H1 (cell line): ENCODE measurements around the gene ADPRHL1. TPM values are rescaled to one million over a fixed set of nuclear protein-coding genes. Genes with fewer than 3 reads are reported as not detected.

Source experiments
- CTCF ChIA-PET: fragments of 300-600 bp; sonication (Branson Sonifier 250); formaldehyde crosslinking; loops from one replicate; lab custom pipeline; 2021; ENCODE audit not compliant: partially characterized antibody; lab: Charles Lee
- POLR2A ChIA-PET: fragments of 300-600 bp; sonication (Branson Sonifier 250); formaldehyde crosslinking; loops from one replicate; lab custom pipeline; 2021; ENCODE audit warnings: inconsistent platforms; ENCODE audit not compliant: partially characterized antibody; lab: Charles Lee
- DNase-seq, 2 experiments: peaks; one replicate each; pipeline versions ENCODE4 v3.0.0 to v3.0.0-alpha.2; 2010 to 2022; ENCODE audit warnings: low spot score in 2 of 2, low read depth in 1 of 2, mixed read lengths in 1 of 2
- FAIRE-seq: peaks from 2 replicates; lab custom pipeline; 2011; peaks lifted over from hg19 to GRCh38; lab: Jason Lieb, UNC
- H2AFZ ChIP-seq: 2 replicates; pipeline ENCODE4 v1.8.1; 2012; ENCODE audit warnings: low read length, inconsistent platforms
- H2AK5ac ChIP-seq: 2 replicates; pipeline ENCODE4 v1.6.1; 2013; ENCODE audit warnings: low read depth, low read length
- H2BK120ac ChIP-seq: replicated peaks from 2 replicates; pipeline ENCODE3; 2013; ENCODE audit warnings: low read depth, low read length, inconsistent platforms
- H2BK12ac ChIP-seq: 2 replicates; pipeline ENCODE4 v1.6.1; 2013; ENCODE audit warnings: low read depth, low read length
- H2BK15ac ChIP-seq: 2 replicates; pipeline ENCODE4 v1.6.1; 2013; ENCODE audit warnings: low read length
- H2BK20ac ChIP-seq: 2 replicates; pipeline ENCODE4 v1.6.1; 2013; ENCODE audit warnings: low read length
- H2BK5ac ChIP-seq: 2 replicates; pipeline ENCODE4 v1.6.1; 2013; ENCODE audit warnings: low read depth, low read length
- H3K14ac ChIP-seq: 2 replicates; pipeline ENCODE4 v1.6.1; 2013; ENCODE audit warnings: inconsistent platforms; ENCODE audit not compliant: insufficient read length
- H3K18ac ChIP-seq: 2 replicates; pipeline ENCODE4 v1.6.1; 2013; ENCODE audit warnings: low read length; ENCODE audit errors: extremely low read depth
- H3K23ac ChIP-seq: 2 replicates; pipeline ENCODE4 v1.6.1; 2013; ENCODE audit warnings: inconsistent platforms; ENCODE audit not compliant: insufficient read length
- H3K23me2 ChIP-seq: 2 replicates; pipeline ENCODE4 v1.6.1; 2013; ENCODE audit warnings: low read depth, low read length
- H3K27ac ChIP-seq: 2 replicates; pipeline ENCODE4 v1.6.1; 2011; ENCODE audit warnings: low read depth, low read length, inconsistent platforms
- H3K27me3 ChIP-seq, 4 experiments: replicated peaks in 1 of 4; 1 replicate in 1 of 4; 2 replicates in 3 of 4; pipeline versions ENCODE4 v1.6.1 to v1.8.1; 2011 to 2013; ENCODE audit warnings: low read length in 3 of 4, mild to moderate bottlenecking in 3 of 4, inconsistent platforms in 2 of 4, mixed read lengths in 2 of 4, moderate library complexity in 1 of 4; ENCODE audit not compliant: control insufficient read depth in 3 of 4, insufficient read depth in 3 of 4; ENCODE audit errors: extremely low read depth in 1 of 4
- H3K36me3 ChIP-seq, 4 experiments: 2 replicates each; pipeline versions ENCODE4 v1.6.1 to v1.8.1; 2011 to 2013; ENCODE audit warnings: mild to moderate bottlenecking in 4 of 4, low read length in 3 of 4, moderate library complexity in 2 of 4, control low read depth in 1 of 4, inconsistent platforms in 1 of 4; ENCODE audit not compliant: insufficient read depth in 4 of 4, control insufficient read depth in 2 of 4
- H3K4ac ChIP-seq: replicated peaks from 2 replicates; pipeline ENCODE3; 2013; ENCODE audit warnings: low read length, low read depth, mixed read lengths, inconsistent platforms; ENCODE audit not compliant: insufficient read length
- H3K4me1 ChIP-seq, 4 experiments: replicated peaks in 1 of 4; 1 replicate in 1 of 4; 2 replicates in 3 of 4; pipeline versions ENCODE4 v1.6.1 to v1.8.1; 2011 to 2013; ENCODE audit warnings: low read length in 3 of 4, inconsistent platforms in 2 of 4, mixed read lengths in 1 of 4; ENCODE audit not compliant: insufficient read depth in 4 of 4, control insufficient read depth in 3 of 4
- H3K4me2 ChIP-seq, 2 experiments: 2 replicates each; pipeline versions ENCODE4 v1.6.1 to v1.8.1; 2011 to 2013; ENCODE audit warnings: low read depth in 2 of 2, low read length in 2 of 2, control low read depth in 1 of 2, inconsistent platforms in 1 of 2, mild to moderate bottlenecking in 1 of 2; ENCODE audit not compliant: insufficient read depth in 1 of 2
- H3K4me3 ChIP-seq, 4 experiments: fragments of 200-600, 300-600 bp in 1 of 4; sonication (generic), shearing (Covaris generic), sonication (Bioruptor Twin) in 1 of 4; 2 replicates each; pipeline versions ENCODE4 v1.5.1 to v1.8.1; 2011 to 2016; ENCODE audit warnings: low read length in 4 of 4, low read depth in 3 of 4, control low read depth in 2 of 4, inconsistent platforms in 2 of 4, mild to moderate bottlenecking in 2 of 4, mixed read lengths in 1 of 4, moderate library complexity in 1 of 4; ENCODE audit not compliant: insufficient read depth in 2 of 4; ENCODE audit errors: extremely low read depth in 1 of 4
- H3K56ac ChIP-seq: replicated peaks from 2 replicates; pipeline ENCODE3; 2013; ENCODE audit warnings: low read depth, mild to moderate bottlenecking, mixed read lengths, low read length, inconsistent platforms; ENCODE audit not compliant: insufficient read length
- H3K79me1 ChIP-seq: 2 replicates; pipeline ENCODE4 v1.6.1; 2013; ENCODE audit warnings: low read depth, low read length, control low read depth
- H3K79me2 ChIP-seq, 2 experiments: 2 replicates each; pipeline versions ENCODE4 v1.6.1 to v1.8.1; 2012 to 2013; ENCODE audit warnings: low read length in 2 of 2, mild to moderate bottlenecking in 2 of 2, inconsistent platforms in 1 of 2; ENCODE audit not compliant: insufficient read depth in 2 of 2, control insufficient read depth in 1 of 2
- H3K9ac ChIP-seq, 4 experiments: replicated peaks in 1 of 4; 1 replicate in 1 of 4; 2 replicates in 3 of 4; pipeline versions ENCODE4 v1.6.1 to v1.8.1; 2011 to 2013; ENCODE audit warnings: low read depth in 3 of 4, low read length in 3 of 4, control low read depth in 2 of 4, mild to moderate bottlenecking in 2 of 4, moderate library complexity in 2 of 4, inconsistent platforms in 1 of 4; ENCODE audit errors: extremely low read depth in 1 of 4
- H3K9me3 ChIP-seq, 2 experiments: 2 replicates each; pipeline versions ENCODE4 v1.6.1 to v1.8.1; 2012 to 2013; ENCODE audit warnings: mild to moderate bottlenecking in 2 of 2, moderate library complexity in 2 of 2, control low read depth in 1 of 2, inconsistent platforms in 1 of 2, low read depth in 1 of 2, low read length in 1 of 2, mixed read lengths in 1 of 2; ENCODE audit not compliant: insufficient read depth in 2 of 2
- H4K20me1 ChIP-seq, 2 experiments: replicated peaks in 1 of 2; 2 replicates each; pipeline versions ENCODE3 to v1.8.1; 2011 to 2013; ENCODE audit warnings: inconsistent platforms in 2 of 2, low read length in 2 of 2, mild to moderate bottlenecking in 1 of 2; ENCODE audit not compliant: insufficient read depth in 2 of 2, control insufficient read depth in 1 of 2
- H4K5ac ChIP-seq: 2 replicates; pipeline ENCODE4 v1.6.1; 2013; ENCODE audit warnings: low read length, low read depth, mixed read lengths, inconsistent platforms; ENCODE audit not compliant: insufficient read length
- H4K8ac ChIP-seq: 2 replicates; pipeline ENCODE4 v1.8.0; 2013; ENCODE audit warnings: mild to moderate bottlenecking, moderate library complexity, low read length, inconsistent platforms; ENCODE audit not compliant: insufficient read depth; ENCODE audit errors: extremely low read depth
- H4K91ac ChIP-seq: replicated peaks from 2 replicates; pipeline ENCODE3; 2013; ENCODE audit warnings: low read length, mixed read lengths, inconsistent platforms; ENCODE audit not compliant: insufficient read length
- FOSL1 ChIP-seq: IDR thresholded peaks from 2 replicates; pipeline ENCODE4 v1.6.1; 2011; ENCODE audit warnings: mild to moderate bottlenecking, low read depth, low read length, moderate library complexity; ENCODE audit not compliant: insufficient read depth
- JUND ChIP-seq: IDR thresholded peaks from 2 replicates; pipeline ENCODE4 v1.6.1; 2011; ENCODE audit warnings: mild to moderate bottlenecking, improper control_type of control experiment, low read length
- NRF1 ChIP-seq: IDR thresholded peaks from 2 replicates; pipeline ENCODE4 v1.6.1; 2011; ENCODE audit warnings: mild to moderate bottlenecking, low read depth, low read length, improper control_type of control experiment
- RFX5 ChIP-seq: IDR thresholded peaks from 2 replicates; pipeline ENCODE4 v1.6.1; 2011; ENCODE audit warnings: low read depth, low read length, improper control_type of control experiment, borderline replicate concordance
- SIX5 ChIP-seq: IDR thresholded peaks from 2 replicates; pipeline ENCODE4 v1.6.1; 2011; ENCODE audit warnings: mild to moderate bottlenecking, low read depth, low read length
- SRF ChIP-seq: IDR thresholded peaks from 2 replicates; pipeline ENCODE4 v1.6.1; 2011; ENCODE audit warnings: mild to moderate bottlenecking, low read depth, low read length, moderate library complexity
- TAF7 ChIP-seq: optimal IDR thresholded peaks from 2 replicates; pipeline ENCODE3; 2011; ENCODE audit warnings: low read depth, mild to moderate bottlenecking, inconsistent platforms, low read length, moderate library complexity, borderline replicate concordance
- TCF12 ChIP-seq: IDR thresholded peaks from 2 replicates; pipeline ENCODE4 v1.6.1; 2011; ENCODE audit warnings: low read depth, mild to moderate bottlenecking, low read length
- WGBS, 2 experiments: shearing (Covaris generic) in 1 of 2; methylation state at CpG; one replicate each; pipeline versions ENCODE4 v1.1.6 to v1.1.7; 2013 to 2015; ENCODE audit warnings: low lambda C conversion rate in 2 of 2, mixed read lengths in 2 of 2, inconsistent platforms in 1 of 2, low coverage in 1 of 2, missing lambda C conversion rate in 1 of 2; ENCODE audit not compliant: insufficient replicate concordance in 2 of 2, insufficient coverage in 1 of 2, insufficient read length in 1 of 2; ENCODE audit errors: extremely low coverage in 1 of 2, missing lambda C conversion rate in 1 of 2; 5-methylcytosine and 5-hydroxymethylcytosine counted together
- polyA plus RNA-seq, 7 experiments: library from polyadenylated mRNA; depleted of rRNA in 3 of 7; stranded (reverse) in 5 of 7; unstranded in 2 of 7; fragments of >200 nt in 5 of 7; fragments of 200-250 nt in 2 of 7; gene quantifications; 1 replicate in 5 of 7; 2 replicates in 1 of 7; 4 replicates in 1 of 7; pipeline versions ENCODE4 v1.2.1 to v1.2.3, GENCODE V29; 2011 to 2013; ENCODE audit warnings: missing spikeins in 2 of 7, mixed read lengths in 2 of 7
- total RNA-seq: library from RNA; stranded (reverse); fragmentation: NEBNext Ultra II Directional; extraction: Animal tissue kit (Norgen Biotek cat#: 25700); gene quantifications from 2 replicates; pipeline ENCODE4 v1.2.1, GENCODE V29; 2021

Gene ADPRHL1
- total and polyA plus RNA-seq, 2 of the 8 experiments (the other 6 are each of a cell fraction or from before 2014, with no cell fraction given), result 0.74 to 1.7 TPM

DNA sequence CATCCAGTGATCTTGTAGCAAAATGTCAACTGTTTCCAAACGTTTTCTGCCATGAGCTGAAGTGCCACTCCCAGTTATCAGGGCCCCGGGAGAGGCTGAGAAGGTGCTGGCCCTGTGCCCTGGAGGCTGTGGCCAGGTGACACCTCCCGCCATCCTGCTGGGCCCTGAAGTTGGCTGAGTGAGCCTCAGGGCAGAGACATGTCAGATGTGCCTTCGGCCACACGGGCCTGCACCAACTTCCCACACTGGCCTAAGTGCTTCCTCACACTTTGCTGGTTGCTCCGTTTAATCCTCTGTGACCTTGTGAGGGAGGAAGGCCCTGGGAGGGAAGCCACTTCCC lies 4.8 kb downstream of the ADPRHL1 start:
- H3K9ac ChIP-seq, result no peak overlapping the region
- WGBS, 2 experiments, result 78% methylated on average over 6 of the region's 6 CpGs; no CpG with 5 or more reads in 1 of the 2 experiments
- H3K56ac ChIP-seq, result no peak overlapping the region
- TF ChIP-seq JUND, result no peak
- TF ChIP-seq RFX5, result no peak
- no peak for TF ChIP-seq FOSL1
- TF ChIP-seq SRF, result no peak
- no peak for TF ChIP-seq TCF12
- no peak for TF ChIP-seq SIX5
- TF ChIP-seq TAF7, result no peak
- TF ChIP-seq NRF1, result no peak
- H3K4me2 ChIP-seq, result no peak overlapping the region
- H4K8ac ChIP-seq, result no peak overlapping the region
- H4K91ac ChIP-seq, result no peak overlapping the region
- H3K36me3 ChIP-seq, result no peaks in the 10 kb centered on the region; a peak in 2 of 8 replicates
- H2AFZ ChIP-seq, result no peak overlapping the region
- peaks cover 0 to 3% of the 10 kb centered on the region in 2 experiments; a peak in 2 of 4 replicates for H3K9me3 ChIP-seq
- FAIRE-seq (no peak), DNase-seq (no peak)
- H3K79me2 ChIP-seq, result no peaks in the 10 kb centered on the region
- H2BK15ac ChIP-seq, result no peak overlapping the region
- no peaks in the 10 kb centered on the region for H3K27me3 ChIP-seq
- CTCF ChIA-PET, result interaction anchor here (0.7 to 4.0 kb wide), 4 partner anchors 11 to 383 kb away, joined by 3 to 18 read pairs (median 3); no protein-coding TSS in a partner anchor
- H2BK5ac ChIP-seq, result no peak overlapping the region
- H3K79me1 ChIP-seq, result no peaks in the 10 kb centered on the region
- H4K5ac ChIP-seq, result no peak overlapping the region
- no peak overlapping the region for H3K14ac ChIP-seq
- no peak overlapping the region for H3K18ac ChIP-seq
- H2AK5ac ChIP-seq, result no peak overlapping the region
- H3K4me3 ChIP-seq, result no peak overlapping the region
- POLR2A ChIA-PET, result interaction anchor here (0.6 to 0.8 kb wide), 2 partner anchors 169 to 374 kb away, joined by 3 read pairs; no protein-coding TSS in a partner anchor
- H3K4me1 ChIP-seq, result peaks cover 0 to 5% (median 0%) of the 10 kb centered on the region in 4 experiments; a peak in 2 of 7 replicates
- peaks cover 2 to 6% of the 10 kb centered on the region in 2 experiments for H4K20me1 ChIP-seq
- no peak overlapping the region for H3K27ac ChIP-seq
- no peaks in the 10 kb centered on the region for H3K23me2 ChIP-seq
- no peak overlapping the region for H3K4ac ChIP-seq
- no peak overlapping the region for H3K23ac ChIP-seq
- no peak overlapping the region for H2BK20ac ChIP-seq
- H2BK120ac ChIP-seq, result no peak overlapping the region
- 0 out of 2 replicates have a peak overlapping the region, but pooled peaks have one; percentile 17 for H2BK12ac ChIP-seq
